Upper lobe of left lung (tissue), 4 donors: ENCODE results near the gene DUSP9.

Experiments
- POLR2A ChIP-seq, 4 donors: fragments of 450-650 bp; IDR thresholded peaks; one replicate each; pipeline ENCODE4 v1.5.1; 2016 to 2017; ENCODE audit warnings: antibody characterized with exemption in 4 of 4, mild to moderate bottlenecking in 2 of 4
- TF ChIP-seq, protein P1 (sequence below), 6 experiments: fragments of 450-650 bp in 4 of 6; fragments of 200-600 bp in 2 of 6; sonication (generic) in 2 of 6; IDR thresholded peaks; one replicate each; pipeline ENCODE4 v1.5.1; 2016 to 2019; ENCODE audit warnings: antibody characterized with exemption in 6 of 6

DNA sequence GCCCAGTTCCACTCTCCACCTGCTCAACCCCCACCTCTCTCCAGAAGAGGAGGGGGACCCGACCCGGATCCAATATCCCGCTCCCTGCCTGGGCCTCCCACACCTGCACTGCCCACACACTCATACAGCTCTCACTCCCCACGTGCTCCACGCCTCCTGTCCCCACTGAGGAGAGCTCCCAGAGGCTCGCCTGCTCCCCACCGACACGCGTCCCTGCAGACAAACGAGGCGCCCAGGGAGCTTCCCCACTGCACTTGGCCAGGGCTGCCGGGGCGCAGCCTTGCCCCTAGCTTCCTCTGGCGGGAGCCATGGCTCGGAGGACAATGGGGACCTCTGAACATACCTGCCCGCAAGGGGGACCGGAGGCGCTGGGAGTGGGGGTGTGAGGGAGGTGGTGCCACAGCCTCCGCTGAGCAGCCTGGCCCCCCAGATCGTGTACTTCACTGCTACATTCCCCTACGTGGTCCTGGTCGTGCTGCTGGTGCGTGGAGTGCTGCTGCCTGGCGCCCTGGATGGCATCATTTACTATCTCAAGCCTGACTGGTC is 45.7 kb downstream of the DUSP9 start:
- TF ChIP-seq, protein P1, sequence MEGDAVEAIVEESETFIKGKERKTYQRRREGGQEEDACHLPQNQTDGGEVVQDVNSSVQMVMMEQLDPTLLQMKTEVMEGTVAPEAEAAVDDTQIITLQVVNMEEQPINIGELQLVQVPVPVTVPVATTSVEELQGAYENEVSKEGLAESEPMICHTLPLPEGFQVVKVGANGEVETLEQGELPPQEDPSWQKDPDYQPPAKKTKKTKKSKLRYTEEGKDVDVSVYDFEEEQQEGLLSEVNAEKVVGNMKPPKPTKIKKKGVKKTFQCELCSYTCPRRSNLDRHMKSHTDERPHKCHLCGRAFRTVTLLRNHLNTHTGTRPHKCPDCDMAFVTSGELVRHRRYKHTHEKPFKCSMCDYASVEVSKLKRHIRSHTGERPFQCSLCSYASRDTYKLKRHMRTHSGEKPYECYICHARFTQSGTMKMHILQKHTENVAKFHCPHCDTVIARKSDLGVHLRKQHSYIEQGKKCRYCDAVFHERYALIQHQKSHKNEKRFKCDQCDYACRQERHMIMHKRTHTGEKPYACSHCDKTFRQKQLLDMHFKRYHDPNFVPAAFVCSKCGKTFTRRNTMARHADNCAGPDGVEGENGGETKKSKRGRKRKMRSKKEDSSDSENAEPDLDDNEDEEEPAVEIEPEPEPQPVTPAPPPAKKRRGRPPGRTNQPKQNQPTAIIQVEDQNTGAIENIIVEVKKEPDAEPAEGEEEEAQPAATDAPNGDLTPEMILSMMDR (IDR thresholded peaks at IDR 0.05), result no peak
- TF ChIP-seq POLR2A (IDR thresholded peaks at IDR 0.05), result no peak
